Ishikawa (cell line): ENCODE data around the gene MFSD6L.

Source experiments
- CEBPB ChIP-seq: IDR thresholded peaks from 2 replicates; pipeline ENCODE4 v1.6.1; 2012
- CREB1 ChIP-seq: IDR thresholded peaks from 2 replicates; pipeline ENCODE4 v1.6.1; 2012; ENCODE audit warnings: low read depth
- EGR1 ChIP-seq: IDR thresholded peaks from 2 replicates; pipeline ENCODE4 v1.6.1; 2012
- EP300 ChIP-seq: IDR thresholded peaks from 2 replicates; pipeline ENCODE4 v1.6.1; 2012; ENCODE audit warnings: borderline replicate concordance
- FOXM1 ChIP-seq: IDR thresholded peaks from 2 replicates; pipeline ENCODE4 v1.6.1; 2012; ENCODE audit warnings: low read depth, borderline replicate concordance
- MAX ChIP-seq: IDR thresholded peaks from 2 replicates; pipeline ENCODE4 v1.6.1; 2012
- NFIC ChIP-seq: IDR thresholded peaks from 2 replicates; pipeline ENCODE4 v1.6.1; 2012
- REST ChIP-seq: IDR thresholded peaks from 2 replicates; pipeline ENCODE4 v1.6.1; 2012; ENCODE audit warnings: low read depth, mild to moderate bottlenecking
- TAF1 ChIP-seq: IDR thresholded peaks from 2 replicates; pipeline ENCODE4 v1.6.1; 2012; ENCODE audit warnings: low read depth, mild to moderate bottlenecking
- TCF12 ChIP-seq: IDR thresholded peaks from 2 replicates; pipeline ENCODE4 v1.6.1; 2012; ENCODE audit warnings: low read depth
- TEAD4 ChIP-seq: IDR thresholded peaks from 2 replicates; pipeline ENCODE4 v1.6.1; 2012
- USF1 ChIP-seq: IDR thresholded peaks from 2 replicates; pipeline ENCODE4 v1.6.1; 2012
- YY1 ChIP-seq: IDR thresholded peaks from 2 replicates; pipeline ENCODE4 v1.6.1; 2012; ENCODE audit warnings: low read depth
- ZBTB7A ChIP-seq: IDR thresholded peaks from 2 replicates; pipeline ENCODE4 v1.6.1; 2012; ENCODE audit warnings: low read depth

MFSD6L gene

GRCh38 chr17:8749616-8750015, 49.5 kb downstream of the MFSD6L start:
- TF ChIP-seq NFIC (no peak), CEBPB (no peak), YY1 (no peak), MAX (no peak)

DNA sequence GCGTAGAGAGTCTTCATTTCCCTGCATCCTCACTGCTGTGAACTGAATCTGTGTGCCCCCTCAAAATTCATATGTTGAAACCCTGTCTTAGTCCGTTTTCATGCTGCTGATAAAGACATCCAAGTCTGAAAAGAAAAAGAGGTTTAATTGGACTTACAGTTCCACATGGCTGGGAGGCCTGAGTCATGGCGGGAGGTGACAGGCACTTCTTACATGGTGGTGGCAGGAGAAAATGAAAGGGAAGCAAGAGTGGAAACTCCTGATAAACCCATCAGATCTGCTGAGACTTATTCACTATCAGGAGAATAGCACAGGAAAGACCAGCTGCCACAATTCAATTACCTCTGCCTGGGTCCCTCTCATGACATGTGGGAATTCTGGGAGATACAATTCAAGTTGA, 51.4 kb downstream of the MFSD6L start:
- TF ChIP-seq TCF12 (no peak), REST (no peak), FOXM1 (no peak), TAF1 (no peak), TEAD4 (no peak), YY1 (no peak), EGR1 (no peak), CREB1 (no peak), USF1 (no peak), MAX (no peak), NFIC (no peak), ZBTB7A (no peak), EP300 (no peak)
